ENCODE data around the gene NECTIN3. TPM values are rescaled to one million over a fixed set of nuclear protein-coding genes. Genes with fewer than 3 reads are reported as not detected.

Gene NECTIN3
- polyA plus RNA-seq, 3 donors: not detected

- Mint-ChIP-seq H3K9me3 (peaks cover 0 to 2% (median 0%) of the 10 kb centered on the region in 7 donors), H3K27ac (no peak overlapping the region), H3K27me3 (ENCODE audit: low read depth in 3 of 3) (no peaks in the 10 kb centered on the region), H3K4me3 (no peak overlapping the region), H3K36me3 (no peaks in the 10 kb centered on the region), H3K4me1 (no peaks in the 10 kb centered on the region)
- H3K9me3 ChIP-seq (replicated peaks in 1 of 2; ENCODE audit: control insufficient read depth in 1 of 2, insufficient read depth in 1 of 2, low read length in 2 of 2): no peaks in the 10 kb centered on the region
- no peaks in the 10 kb centered on the region for H3K79me2 ChIP-seq (ENCODE audit: insufficient read depth, low read length)
- H4K20me1 ChIP-seq (ENCODE audit: insufficient read depth, low read length): no peaks in the 10 kb centered on the region
- no peak overlapping the region for H3K27ac ChIP-seq (ENCODE audit: low read depth in 1 of 2, low read length in 2 of 2)
- no peak for TF ChIP-seq CTCF (IDR thresholded peaks at IDR 0.05)
- H3K9ac ChIP-seq (ENCODE audit: insufficient read depth, low read length, poor library complexity, severe bottlenecking): no peak overlapping the region
- intact Hi-C loops (cut with micrococcal nuclease): no loop called here
- WGBS (ENCODE audit: insufficient coverage): 80% methylated on average over 1 of the region's 1 CpG
- no peak overlapping the region for H3K4me3 ChIP-seq (replicated peaks in 1 of 3; ENCODE audit: low read depth in 2 of 3, low read length in 3 of 3)
- DNase-seq: no peak
- no peak overlapping the region for H3K4me2 ChIP-seq (replicated peaks; ENCODE audit: extremely low read depth, low read length, poor library complexity, severe bottlenecking)
- no peaks in the 10 kb centered on the region for H3K4me1 ChIP-seq (ENCODE audit: control insufficient read depth in 1 of 2, insufficient read depth in 2 of 2, low read length in 2 of 2)
- no peaks in the 10 kb centered on the region for H3K36me3 ChIP-seq (replicated peaks in 1 of 2; ENCODE audit: control insufficient read depth in 1 of 2, insufficient read depth in 2 of 2, low read length in 2 of 2)
- H3K27me3 ChIP-seq (ENCODE audit: control insufficient read depth in 2 of 2, insufficient read depth in 2 of 2, low read length in 2 of 2): no peaks in the 10 kb centered on the region
- no peak overlapping the region for H2AFZ ChIP-seq (ENCODE audit: insufficient read depth, low read depth, low read length, poor library complexity, severe bottlenecking)
Observed at GRCh38 chr3:111152496-111152895, 80.9 kb downstream of the NECTIN3 start.

GRCh38 chr3:111156517-111156916, 84.9 kb downstream of the NECTIN3 start:
- intact Hi-C loops (cut with micrococcal nuclease): no loop called here
- Histone ChIP-seq H3K36me3 (replicated peaks in 1 of 2; ENCODE audit: control insufficient read depth in 1 of 2, insufficient read depth in 2 of 2, low read length in 2 of 2) (no peaks in the 10 kb centered on the region), H3K4me1 (ENCODE audit: control insufficient read depth in 1 of 2, insufficient read depth in 2 of 2, low read length in 2 of 2) (no peaks in the 10 kb centered on the region)

More at GRCh38 chr3:111156517-111156916, 84.9 kb downstream of the NECTIN3 start:
- no peaks in the 10 kb centered on the region for H4K20me1 ChIP-seq (ENCODE audit: insufficient read depth, low read length)
- no peak for TF ChIP-seq CTCF (IDR thresholded peaks at IDR 0.05)
- no peak overlapping the region for H3K4me3 ChIP-seq (replicated peaks in 1 of 3; ENCODE audit: low read depth in 2 of 3, low read length in 3 of 3)
- no peak overlapping the region for H3K4me2 ChIP-seq (replicated peaks; ENCODE audit: extremely low read depth, low read length, poor library complexity, severe bottlenecking)
- H3K9ac ChIP-seq (ENCODE audit: insufficient read depth, low read length, poor library complexity, severe bottlenecking): no peak overlapping the region
- H3K27ac ChIP-seq (ENCODE audit: low read depth in 1 of 2, low read length in 2 of 2): no peak overlapping the region
- H3K9me3 ChIP-seq (replicated peaks in 1 of 2; ENCODE audit: control insufficient read depth in 1 of 2, insufficient read depth in 1 of 2, low read length in 2 of 2): peaks cover 0 to 4% of the 10 kb centered on the region in 2 donors
- no peaks in the 10 kb centered on the region for H3K27me3 Mint-ChIP-seq (ENCODE audit: low read depth in 3 of 3)
- no peak overlapping the region for H3K27ac Mint-ChIP-seq
- H3K27me3 ChIP-seq (ENCODE audit: control insufficient read depth in 2 of 2, insufficient read depth in 2 of 2, low read length in 2 of 2): no peaks in the 10 kb centered on the region
- no CpG with 5 or more reads among the region's 2 CpGs for WGBS (ENCODE audit: insufficient coverage)
- H3K4me1 Mint-ChIP-seq: no peaks in the 10 kb centered on the region
- no peaks in the 10 kb centered on the region for H3K36me3 Mint-ChIP-seq
- DNase-seq: no peak
- H3K4me3 Mint-ChIP-seq: no peak overlapping the region
- H3K79me2 ChIP-seq (ENCODE audit: insufficient read depth, low read length): no peaks in the 10 kb centered on the region
- H3K9me3 Mint-ChIP-seq: peaks cover 0 to 7% (median 3%) of the 10 kb centered on the region in 7 donors
- H2AFZ ChIP-seq (ENCODE audit: insufficient read depth, low read depth, low read length, poor library complexity, severe bottlenecking): no peak overlapping the region

All from CD14-positive monocyte (primary cell).